KBM-7 (cell line): ENCODE measurements around the gene KDM1A.

Experiments
- DNase-seq: peaks from one replicate; pipeline ENCODE4 v3.0.0-alpha.2; 2015
- in situ Hi-C: fragments of 300-500 bp; cut with MboI; formaldehyde crosslinking; loops from 2 replicates; pipeline ENCODE4 v1.14.3; 2020; ENCODE audit warnings: low sequenced_read_pairs, low pct_unique_long_range_greater_than_20kb, mixed read lengths

Gene KDM1A

DNA sequence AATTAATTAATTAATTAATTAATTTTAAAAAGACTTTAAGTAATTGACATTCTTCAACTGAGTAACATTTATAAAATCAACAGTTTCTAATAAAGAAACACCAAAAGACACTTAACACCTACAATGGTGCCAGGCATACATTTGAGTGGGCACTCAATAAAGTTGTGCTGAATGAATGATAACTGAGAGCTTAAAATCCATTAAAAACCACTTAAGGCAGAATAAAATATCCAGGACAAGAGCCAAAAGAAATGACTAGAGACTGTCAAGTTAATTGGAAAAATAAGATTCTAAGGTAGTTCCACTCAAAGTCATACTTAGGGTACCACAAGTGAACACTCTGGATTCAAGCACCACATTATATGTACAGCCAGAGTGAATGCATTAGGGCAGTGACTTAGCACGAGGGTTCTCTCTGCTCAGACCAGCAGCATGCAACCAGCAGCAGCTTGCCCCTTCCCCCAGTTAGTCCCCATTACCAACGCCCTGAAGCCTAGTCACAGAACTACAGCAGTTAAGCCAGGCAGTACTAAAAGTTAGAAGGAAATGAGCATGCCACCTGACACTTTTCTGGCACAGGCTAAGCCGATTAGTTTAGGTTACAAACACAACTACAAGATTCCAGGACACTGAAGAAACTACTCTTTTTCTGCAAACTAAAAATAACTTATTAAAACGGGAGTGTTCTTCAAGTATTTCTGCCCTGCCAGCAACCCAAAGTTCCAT, 102.9 kb downstream of the KDM1A start:
- DNase-seq = no peak
- in situ Hi-C loops = no loop called here

GRCh38 chr1:23122796-23123195, 103.5 kb downstream of the KDM1A start:
- in situ Hi-C loops = no loop called here

GRCh38 chr1:23123528-23123927, 104.3 kb downstream of the KDM1A start:
- in situ Hi-C loops = no loop called here
- no peak for DNase-seq

More at GRCh38 chr1:23122796-23123195, 103.5 kb downstream of the KDM1A start:
- no peak for DNase-seq

- no peak for DNase-seq
- in situ Hi-C loops = no loop called here
Observed at GRCh38 chr1:23124259-23125026, 105.2 kb downstream of the KDM1A start.

DNA sequence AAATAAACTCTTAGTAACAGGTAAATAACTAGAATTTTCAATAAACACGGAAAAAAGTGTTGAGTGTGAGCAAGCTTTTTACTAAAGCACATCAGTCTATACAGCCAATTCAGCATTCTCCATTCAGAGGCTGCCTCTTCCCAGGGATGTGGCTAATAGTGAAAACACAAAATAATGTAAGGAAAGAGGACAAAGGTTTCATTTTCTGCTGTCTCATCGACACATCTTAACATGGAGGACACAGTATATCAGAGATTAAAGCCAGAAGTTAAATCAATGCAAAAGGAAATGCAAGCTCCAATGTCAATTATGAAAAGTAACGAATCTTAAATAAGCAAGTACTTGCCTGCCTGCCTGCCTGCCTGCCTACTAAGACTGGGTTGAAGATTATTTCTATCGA, 106.2 kb downstream of the KDM1A start:
- DNase-seq = no peak
- in situ Hi-C loops = no loop called here

DNA sequence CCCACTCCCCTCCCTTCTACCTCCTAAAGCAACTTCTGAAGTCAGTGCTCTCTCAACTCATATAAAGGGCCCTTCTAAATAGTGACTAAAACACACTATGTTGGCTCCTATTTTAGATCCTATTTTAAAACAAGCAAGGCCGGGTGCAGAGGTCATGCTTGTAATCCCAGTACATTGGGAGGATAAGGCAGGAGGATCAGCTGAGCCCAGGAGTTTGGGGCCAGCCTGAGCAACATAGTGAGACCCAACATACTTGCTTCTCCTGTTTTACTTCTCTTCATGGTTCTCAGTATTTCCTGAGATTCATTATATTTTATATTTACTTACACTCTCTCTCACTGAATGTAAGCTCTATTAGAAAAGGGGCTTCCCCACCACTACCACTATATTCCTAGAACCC, 106.9 kb downstream of the KDM1A start:
- in situ Hi-C loops = no loop called here
- DNase-seq = no peak

GRCh38 chr1:23126801-23127200, 107.5 kb downstream of the KDM1A start:
- in situ Hi-C loops = no loop called here
- no peak for DNase-seq

DNA sequence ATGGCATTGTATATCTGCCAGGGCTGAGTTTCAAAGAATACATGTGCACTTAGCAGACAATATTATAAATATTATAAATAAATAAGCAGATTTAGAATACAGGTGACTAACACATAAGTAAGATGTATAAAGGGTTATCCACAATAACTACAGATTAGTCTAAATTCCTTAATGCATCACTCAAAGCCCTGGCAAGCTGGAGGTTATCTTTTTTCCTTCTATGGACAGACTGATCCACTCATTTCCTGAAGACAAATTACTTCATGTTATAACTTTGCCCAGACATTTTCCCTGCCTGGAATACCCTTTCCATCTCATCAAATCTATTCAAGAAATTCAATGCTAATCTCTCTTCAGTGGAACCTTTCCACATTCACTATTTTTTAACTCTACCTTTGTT, 110.6 kb downstream of the KDM1A start:
- DNase-seq = no peak
- in situ Hi-C loops = no loop called here

GRCh38 chr1:23132033-23132432, 112.8 kb downstream of the KDM1A start:
- in situ Hi-C loops = no loop called here
- DNase-seq = no peak
